GM12801 (cell line): ENCODE measurements around the gene EHBP1L1.

Source experiments
- TF ChIP-seq, protein P1 (sequence below): IDR thresholded peaks from one replicate; pipeline ENCODE4 v1.5.1; 2011; ENCODE audit warnings: control low read depth; ENCODE audit not compliant: insufficient read length; ENCODE audit errors: extremely low read depth

The EHBP1L1 gene

DNA sequence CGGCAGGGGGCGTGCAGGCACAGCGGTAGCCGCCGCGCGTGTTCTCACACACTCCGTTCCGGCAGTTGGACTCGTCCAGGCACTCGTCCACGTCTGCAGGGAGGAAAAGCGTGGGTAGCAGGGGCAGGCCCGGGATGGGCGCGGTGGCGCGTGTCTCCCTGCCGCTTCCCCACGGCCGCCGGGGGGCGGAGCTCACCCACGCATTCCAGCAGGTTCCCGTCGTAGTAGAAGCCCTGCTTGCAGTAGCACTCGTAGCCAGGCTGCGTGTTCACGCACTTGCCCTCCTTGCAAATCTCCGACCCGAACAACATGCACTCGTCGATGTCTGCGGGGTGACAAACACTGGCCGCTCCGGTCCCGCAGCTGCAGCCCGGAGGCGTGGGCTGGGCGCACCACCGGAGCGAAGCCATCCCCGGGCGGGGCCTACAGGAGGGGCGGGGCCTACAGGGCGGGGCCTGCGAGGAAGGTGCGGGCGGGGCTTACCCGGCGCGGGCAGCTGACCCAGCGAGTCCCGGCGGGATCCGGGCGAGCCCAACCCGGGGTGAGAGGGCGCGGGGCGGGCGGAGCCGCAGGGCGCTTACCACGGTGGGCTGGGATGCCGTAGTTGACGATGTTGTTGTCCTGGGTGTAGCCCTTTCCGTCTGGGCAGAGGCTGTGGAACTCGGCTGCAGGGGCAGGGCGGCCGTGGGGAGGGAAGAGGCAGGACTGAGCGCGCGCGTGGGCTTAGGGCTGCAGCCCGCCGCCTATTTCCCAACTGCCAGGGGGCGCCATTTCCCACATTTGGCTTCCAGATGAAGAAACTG lies 35.4 kb upstream of the EHBP1L1 start:
- TF ChIP-seq, protein P1, sequence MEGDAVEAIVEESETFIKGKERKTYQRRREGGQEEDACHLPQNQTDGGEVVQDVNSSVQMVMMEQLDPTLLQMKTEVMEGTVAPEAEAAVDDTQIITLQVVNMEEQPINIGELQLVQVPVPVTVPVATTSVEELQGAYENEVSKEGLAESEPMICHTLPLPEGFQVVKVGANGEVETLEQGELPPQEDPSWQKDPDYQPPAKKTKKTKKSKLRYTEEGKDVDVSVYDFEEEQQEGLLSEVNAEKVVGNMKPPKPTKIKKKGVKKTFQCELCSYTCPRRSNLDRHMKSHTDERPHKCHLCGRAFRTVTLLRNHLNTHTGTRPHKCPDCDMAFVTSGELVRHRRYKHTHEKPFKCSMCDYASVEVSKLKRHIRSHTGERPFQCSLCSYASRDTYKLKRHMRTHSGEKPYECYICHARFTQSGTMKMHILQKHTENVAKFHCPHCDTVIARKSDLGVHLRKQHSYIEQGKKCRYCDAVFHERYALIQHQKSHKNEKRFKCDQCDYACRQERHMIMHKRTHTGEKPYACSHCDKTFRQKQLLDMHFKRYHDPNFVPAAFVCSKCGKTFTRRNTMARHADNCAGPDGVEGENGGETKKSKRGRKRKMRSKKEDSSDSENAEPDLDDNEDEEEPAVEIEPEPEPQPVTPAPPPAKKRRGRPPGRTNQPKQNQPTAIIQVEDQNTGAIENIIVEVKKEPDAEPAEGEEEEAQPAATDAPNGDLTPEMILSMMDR: no peak

DNA sequence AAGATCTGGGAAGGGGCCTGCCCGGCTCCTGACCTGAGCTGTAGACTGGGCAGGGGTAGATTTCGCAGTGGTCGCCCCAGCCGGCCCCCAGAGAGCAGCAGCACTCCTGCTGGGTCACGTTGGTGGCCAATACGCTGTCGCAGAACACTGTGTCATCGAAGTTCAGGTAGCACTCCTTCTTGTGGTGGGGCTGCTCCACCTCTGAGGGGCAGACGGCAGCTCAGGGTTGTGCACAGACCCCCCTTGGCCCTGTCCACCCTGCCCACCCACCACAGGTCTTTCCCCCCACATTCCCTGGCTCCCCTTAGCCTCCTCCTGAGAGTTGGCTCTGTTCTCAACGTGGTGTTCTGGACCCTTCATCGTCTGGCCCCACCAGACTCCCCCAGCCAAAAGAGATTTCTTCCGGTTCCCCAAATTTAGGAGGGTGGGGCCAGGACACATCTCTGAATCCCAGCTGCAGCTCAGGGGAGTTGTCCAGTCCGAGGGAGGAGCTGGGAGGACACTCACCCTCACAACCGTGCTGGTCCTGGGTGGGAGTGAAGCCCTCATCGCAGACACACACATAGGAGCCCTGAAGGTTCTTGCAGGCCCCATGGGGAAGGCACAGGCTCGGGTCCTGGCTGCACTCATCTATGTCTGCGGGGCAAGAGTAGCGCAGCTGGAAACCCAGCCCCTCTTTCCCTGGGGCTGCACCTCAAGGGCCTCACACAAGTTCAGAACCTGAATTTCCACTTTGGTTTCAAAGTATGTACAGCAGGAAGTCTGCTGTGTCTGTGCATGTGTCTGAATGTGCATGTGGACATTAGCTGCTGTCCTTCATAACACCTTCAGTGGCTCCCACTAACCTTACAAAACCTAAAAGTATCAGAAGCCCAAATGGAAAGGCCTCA lies 34.5 kb upstream of the EHBP1L1 start:
- TF ChIP-seq, protein P1: no peak

DNA sequence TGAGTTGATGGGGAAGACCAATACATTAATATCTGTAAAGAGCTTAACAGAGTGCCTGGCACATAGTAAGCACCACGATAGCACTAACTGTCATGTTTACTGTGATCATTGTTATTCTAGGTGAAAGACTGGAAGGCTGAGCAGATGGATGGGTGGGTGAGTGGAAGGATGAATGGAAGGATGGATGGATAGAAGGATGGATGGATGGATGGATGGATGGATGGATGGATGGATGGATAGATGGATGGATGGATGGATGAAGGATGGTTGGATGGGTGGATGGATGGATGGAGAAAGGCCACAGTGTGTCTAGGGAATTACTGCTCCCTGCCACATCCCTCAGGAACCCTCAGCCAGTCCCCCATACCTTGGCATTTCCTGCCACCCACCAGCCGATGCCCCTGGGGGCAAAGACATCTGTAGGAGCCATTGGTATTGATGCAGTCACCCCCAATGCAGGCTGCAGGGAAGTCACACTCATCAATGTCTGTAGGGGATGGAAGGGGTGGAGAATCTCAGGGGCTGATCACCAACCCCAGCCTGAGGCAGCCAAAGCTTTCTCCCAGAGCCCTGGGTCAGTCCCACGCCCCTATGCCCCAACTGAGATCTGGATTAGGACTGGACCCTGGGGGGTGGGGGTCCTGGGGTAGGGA lies 33.0 kb upstream of the EHBP1L1 start:
- TF ChIP-seq, protein P1: no peak

DNA sequence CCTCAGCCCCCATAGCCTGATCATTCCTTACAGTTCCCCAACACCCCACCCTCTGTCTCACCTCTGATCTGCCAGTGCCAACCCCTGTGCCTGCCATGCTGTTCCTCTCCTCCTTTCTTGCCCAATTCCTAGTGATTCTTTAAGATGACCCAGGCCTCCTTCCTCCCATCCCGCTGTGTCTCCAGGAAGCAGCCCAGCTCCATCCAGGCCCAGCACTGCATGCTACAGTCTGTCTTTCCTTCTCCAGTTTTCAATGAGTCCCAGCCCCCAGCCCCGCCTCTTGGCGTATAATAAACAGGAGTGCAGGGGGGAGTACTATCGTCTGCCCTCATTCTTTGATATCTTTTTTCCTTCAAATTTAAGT lies 30.0 kb upstream of the EHBP1L1 start:
- TF ChIP-seq, protein P1: no peak

DNA sequence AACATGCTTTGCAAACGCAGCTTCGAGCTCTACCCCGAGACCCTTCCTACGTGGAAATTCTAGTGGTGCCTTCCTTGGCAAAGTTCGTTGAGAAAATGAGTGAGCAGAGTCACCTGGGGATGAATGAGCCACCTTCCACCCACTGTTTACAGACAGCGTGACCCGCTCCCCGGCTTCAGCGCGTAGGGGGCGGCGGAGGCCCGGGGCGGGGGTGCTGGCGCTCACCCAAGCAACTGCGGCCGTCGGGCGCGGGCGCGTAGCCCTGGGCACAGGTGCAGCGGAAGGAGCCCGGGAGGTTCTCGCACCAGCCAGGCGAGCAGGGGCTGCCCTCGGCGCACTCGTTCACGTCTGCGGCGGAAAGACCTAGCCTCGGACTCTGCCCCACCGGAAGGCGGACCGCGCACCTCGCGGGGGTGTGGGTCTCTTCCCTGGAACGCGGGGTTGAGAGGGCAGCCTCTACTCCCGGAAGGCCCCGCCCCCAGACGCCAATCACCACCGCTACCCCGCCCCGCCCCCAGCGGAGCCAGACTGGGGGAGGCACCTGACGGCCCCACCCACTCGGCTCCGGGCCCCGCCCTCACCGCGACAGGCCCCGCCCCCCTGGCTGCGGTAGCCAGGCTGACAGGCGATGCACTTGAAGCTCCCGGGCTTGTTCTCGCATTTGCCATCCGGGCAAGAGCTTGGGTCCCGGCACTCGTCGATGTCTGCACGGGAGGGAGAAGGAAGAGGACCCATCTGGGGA lies 29.5 kb upstream of the EHBP1L1 start:
- TF ChIP-seq, protein P1: no peak

DNA sequence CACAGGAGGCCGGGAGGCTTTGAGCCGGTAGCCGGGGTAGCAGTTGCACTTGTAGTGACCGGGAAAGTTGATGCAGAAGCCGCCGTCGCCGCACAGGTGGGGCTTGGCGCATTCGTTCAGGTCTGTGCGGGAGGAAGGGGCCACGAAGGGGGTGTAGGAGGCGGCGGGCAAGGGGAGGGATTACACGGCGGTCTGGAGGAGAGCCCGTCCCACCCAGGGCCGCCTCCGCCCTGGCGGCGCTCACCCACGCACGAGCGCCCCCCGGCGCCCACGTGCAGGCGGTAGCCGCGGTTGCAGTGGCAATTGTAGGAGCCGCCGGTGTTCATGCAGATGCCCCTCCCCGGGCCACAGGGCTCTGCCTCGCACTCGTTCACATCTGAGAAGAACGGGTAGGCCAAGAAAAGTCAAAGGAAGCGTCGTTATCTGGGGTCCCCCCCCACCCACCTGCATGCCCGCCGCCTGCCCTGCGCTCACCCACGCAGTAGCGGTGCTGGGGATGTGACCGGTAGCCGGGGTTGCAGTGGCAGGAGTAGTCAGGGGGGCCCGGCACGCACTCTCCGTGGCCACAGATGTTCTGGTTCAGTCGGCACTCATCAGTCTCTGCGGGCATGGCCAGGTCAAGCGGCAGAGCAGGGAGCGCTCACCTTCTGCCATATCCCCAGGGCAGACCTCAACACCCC lies 28.3 kb upstream of the EHBP1L1 start:
- TF ChIP-seq, protein P1: no peak
